Subcutaneous adipose tissue (tissue), 4 donors: ENCODE results near the gene PHTF2. TPM values are rescaled to one million over a fixed set of nuclear protein-coding genes. Genes with fewer than 3 reads are reported as not detected.

Source experiments
- CTCF ChIP-seq: fragments of 450-650 bp; IDR thresholded peaks from one replicate; pipeline ENCODE4 v1.5.1; 2016; ENCODE audit warnings: low read depth, mild to moderate bottlenecking, control low read depth, antibody characterized with exemption, moderate library complexity
- total RNA-seq, 4 donors: library from RNA; depleted of rRNA; stranded (reverse); fragments of >200 nt; gene quantifications; one replicate each; pipeline ENCODE4 v1.1.0, GENCODE V29; 2016

Gene PHTF2
- total RNA-seq, 4 donors from 2014 or later, result 21.0 to 40.1 (median 23.2) TPM

- no peak for TF ChIP-seq CTCF
Measured at GRCh38 chr7:77765906-77766800, 32.4 kb upstream of the PHTF2 start.

- TF ChIP-seq CTCF, result no peak
Measured at GRCh38 chr7:77766801-77767605, 31.6 kb upstream of the PHTF2 start.

- TF ChIP-seq CTCF, result no peak
Measured at GRCh38 chr7:77770316-77770715, 28.3 kb upstream of the PHTF2 start.

- TF ChIP-seq CTCF, result no peak
Measured at GRCh38 chr7:77771901-77772300, 26.7 kb upstream of the PHTF2 start.

GRCh38 chr7:77778535-77778934, 20.0 kb upstream of the PHTF2 start:
- no peak for TF ChIP-seq CTCF

- no peak for TF ChIP-seq CTCF
Measured at GRCh38 chr7:77782383-77782782, 16.2 kb upstream of the PHTF2 start.

- no peak for TF ChIP-seq CTCF
Measured at GRCh38 chr7:77783111-77783510, 15.5 kb upstream of the PHTF2 start.
